Measurements from ENCODE around the gene GDPD3. TPM values are rescaled to one million over a fixed set of nuclear protein-coding genes. Genes with fewer than 3 reads are reported as not detected.

Gene GDPD3
- total RNA-seq, 2 donors from 2014 or later = 2.7 to 6.5 TPM

GRCh38 chr16:30086291-30087140 is 26.8 kb downstream of the GDPD3 start:
- H3K27ac ChIP-seq (ENCODE audit: low read depth, low read length) = no peak overlapping the region
- H3K9ac ChIP-seq (ENCODE audit: extremely low read depth, low read length, poor library complexity, severe bottlenecking) = no peak overlapping the region
- H3K4me3 ChIP-seq (ENCODE audit: low read length) = no peak overlapping the region
- WGBS, 2 experiments (ENCODE audit: insufficient coverage in 1 of 2, insufficient read length in 1 of 2) = 96% methylated on average over 11 to 27 of the region's 27 CpGs
- H3K27ac Mint-ChIP-seq = no peak overlapping the region
- DNase-seq = no peak
- no peaks in the 10 kb centered on the region for H3K27me3 ChIP-seq (ENCODE audit: control insufficient read depth, insufficient read depth, low read length, poor library complexity, severe bottlenecking)
- peaks cover 43% of the 10 kb centered on the region for H3K36me3 Mint-ChIP-seq (ENCODE audit: low read depth)
- peaks cover 45% of the 10 kb centered on the region for H3K36me3 ChIP-seq (ENCODE audit: control insufficient read depth, insufficient read depth, low read length)
- TF ChIP-seq, protein P1, sequence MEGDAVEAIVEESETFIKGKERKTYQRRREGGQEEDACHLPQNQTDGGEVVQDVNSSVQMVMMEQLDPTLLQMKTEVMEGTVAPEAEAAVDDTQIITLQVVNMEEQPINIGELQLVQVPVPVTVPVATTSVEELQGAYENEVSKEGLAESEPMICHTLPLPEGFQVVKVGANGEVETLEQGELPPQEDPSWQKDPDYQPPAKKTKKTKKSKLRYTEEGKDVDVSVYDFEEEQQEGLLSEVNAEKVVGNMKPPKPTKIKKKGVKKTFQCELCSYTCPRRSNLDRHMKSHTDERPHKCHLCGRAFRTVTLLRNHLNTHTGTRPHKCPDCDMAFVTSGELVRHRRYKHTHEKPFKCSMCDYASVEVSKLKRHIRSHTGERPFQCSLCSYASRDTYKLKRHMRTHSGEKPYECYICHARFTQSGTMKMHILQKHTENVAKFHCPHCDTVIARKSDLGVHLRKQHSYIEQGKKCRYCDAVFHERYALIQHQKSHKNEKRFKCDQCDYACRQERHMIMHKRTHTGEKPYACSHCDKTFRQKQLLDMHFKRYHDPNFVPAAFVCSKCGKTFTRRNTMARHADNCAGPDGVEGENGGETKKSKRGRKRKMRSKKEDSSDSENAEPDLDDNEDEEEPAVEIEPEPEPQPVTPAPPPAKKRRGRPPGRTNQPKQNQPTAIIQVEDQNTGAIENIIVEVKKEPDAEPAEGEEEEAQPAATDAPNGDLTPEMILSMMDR (conservative IDR thresholded peaks at IDR 0.05) = no peak
- H3K4me1 ChIP-seq (ENCODE audit: control insufficient read depth, insufficient read depth, low read length) = peaks cover 6% of the 10 kb centered on the region
- no peaks in the 10 kb centered on the region for H3K9me3 ChIP-seq (ENCODE audit: control insufficient read depth, low read length)
- H3K4me1 Mint-ChIP-seq = no peaks in the 10 kb centered on the region
- H3K9me3 Mint-ChIP-seq = no peaks in the 10 kb centered on the region
- H3K4me3 Mint-ChIP-seq = no peak overlapping the region
- H3K27me3 Mint-ChIP-seq (ENCODE audit: insufficient read depth) = no peaks in the 10 kb centered on the region

DNA sequence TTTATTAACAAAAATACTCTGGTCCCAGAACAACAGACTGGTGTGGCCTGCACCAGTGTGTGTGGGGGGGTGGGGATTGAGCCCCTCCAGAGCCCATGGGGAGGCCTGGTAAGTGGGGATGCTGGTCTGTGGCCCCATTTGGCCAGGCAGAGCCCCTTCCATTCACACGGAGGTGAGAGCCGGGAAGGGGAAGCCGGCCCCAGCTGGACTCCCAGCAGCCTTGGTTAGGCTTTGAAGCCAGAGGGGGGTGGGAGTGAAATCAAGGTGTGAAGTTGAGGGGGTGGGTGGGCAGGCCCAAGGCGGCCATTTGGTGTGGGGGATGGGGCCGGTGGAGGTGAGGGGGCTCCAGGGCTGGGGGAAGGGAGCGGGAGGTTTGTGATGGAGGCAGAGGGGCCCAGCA is 27.5 kb downstream of the GDPD3 start:
- H3K4me1 Mint-ChIP-seq = no peaks in the 10 kb centered on the region
- Histone ChIP-seq H3K27me3 (ENCODE audit: control insufficient read depth, insufficient read depth, low read length, poor library complexity, severe bottlenecking) (no peaks in the 10 kb centered on the region), H3K36me3 (ENCODE audit: control insufficient read depth, insufficient read depth, low read length) (peaks cover 52% of the 10 kb centered on the region), H3K9me3 (ENCODE audit: control insufficient read depth, low read length) (no peaks in the 10 kb centered on the region), H3K4me1 (ENCODE audit: control insufficient read depth, insufficient read depth, low read length) (peaks cover 6% of the 10 kb centered on the region), H3K9ac (ENCODE audit: extremely low read depth, low read length, poor library complexity, severe bottlenecking) (no peak overlapping the region), H3K4me3 (ENCODE audit: low read length) (no peak overlapping the region), H3K27ac (ENCODE audit: low read depth, low read length) (no peak overlapping the region)
- H3K36me3 Mint-ChIP-seq (ENCODE audit: low read depth) = peaks cover 49% of the 10 kb centered on the region
- 73 to 88% methylated on average over 3 to 6 of the region's 6 CpGs for WGBS, 2 experiments (ENCODE audit: insufficient coverage in 1 of 2, insufficient read length in 1 of 2)
- no peaks in the 10 kb centered on the region for H3K9me3 Mint-ChIP-seq
- TF ChIP-seq, protein P1 (conservative IDR thresholded peaks at IDR 0.05) = no peak
- DNase-seq = peak; percentile 70
- H3K4me3 Mint-ChIP-seq = no peak overlapping the region
- H3K27me3 Mint-ChIP-seq (ENCODE audit: insufficient read depth) = no peaks in the 10 kb centered on the region
- H3K27ac Mint-ChIP-seq = no peak overlapping the region

GRCh38 chr16:30085247-30085646 is 28.1 kb downstream of the GDPD3 start:
- Mint-ChIP-seq H3K27ac (no peak overlapping the region), H3K4me3 (no peak overlapping the region), H3K9me3 (no peaks in the 10 kb centered on the region), H3K36me3 (ENCODE audit: low read depth) (peaks cover 52% of the 10 kb centered on the region), H3K4me1 (no peaks in the 10 kb centered on the region), H3K27me3 (ENCODE audit: insufficient read depth) (no peaks in the 10 kb centered on the region)
- Histone ChIP-seq H3K27me3 (ENCODE audit: control insufficient read depth, insufficient read depth, low read length, poor library complexity, severe bottlenecking) (no peaks in the 10 kb centered on the region), H3K36me3 (ENCODE audit: control insufficient read depth, insufficient read depth, low read length) (peaks cover 58% of the 10 kb centered on the region), H3K9me3 (ENCODE audit: control insufficient read depth, low read length) (no peaks in the 10 kb centered on the region), H3K4me1 (ENCODE audit: control insufficient read depth, insufficient read depth, low read length) (peaks cover 6% of the 10 kb centered on the region), H3K9ac (ENCODE audit: extremely low read depth, low read length, poor library complexity, severe bottlenecking) (no peak overlapping the region), H3K27ac (ENCODE audit: low read depth, low read length) (no peak overlapping the region), H3K4me3 (ENCODE audit: low read length) (no peak overlapping the region)
- no peak for DNase-seq
- TF ChIP-seq, protein P1 (conservative IDR thresholded peaks at IDR 0.05) = no peak
- WGBS, 2 experiments (ENCODE audit: insufficient coverage in 1 of 2, insufficient read length in 1 of 2) = 88% methylated on average over 3 of the region's 3 CpGs; no CpG with 5 or more reads in 1 of the 2 experiments

All from endodermal cell (in vitro differentiated cells).